Heart left ventricle (tissue), 16 donors: ENCODE data around the gene NAT8L. TPM values are rescaled to one million over a fixed set of nuclear protein-coding genes. Genes with fewer than 3 reads are reported as not detected.

Source experiments
- ATAC-seq, 4 donors: fragments of 200-7000 bp; cut with Tn5 transposase; one replicate each; pipeline ENCODE4 v1.9.1; 2020 to 2022; ENCODE audit warnings: moderate library complexity in 4 of 4, mild to moderate bottlenecking in 3 of 4, moderate number of reproducible peaks in 1 of 4
- DNase-seq, 5 donors: peaks; one replicate each; pipeline ENCODE4 v3.0.0-alpha.2; 2020
- H3K27ac ChIP-seq, 12 donors: fragments of 200-600 bp; sonication (generic) in 4 of 12; one replicate each; pipeline versions ENCODE4 v1.5.0 to v1.8.0; 2016 to 2022; ENCODE audit warnings: mild to moderate bottlenecking in 2 of 12
- H3K27me3 ChIP-seq, 9 donors: fragments of 200-600 bp; sonication (generic) in 2 of 9; one replicate each; pipeline versions ENCODE4 v1.5.1 to v1.8.0; 2016 to 2022; ENCODE audit warnings: mild to moderate bottlenecking in 3 of 9
- H3K36me3 ChIP-seq, 9 donors: fragments of 200-600 bp; sonication (generic) in 2 of 9; one replicate each; pipeline versions ENCODE4 v1.5.0 to v1.8.0; 2018 to 2022; ENCODE audit warnings: mild to moderate bottlenecking in 2 of 9
- H3K4me1 ChIP-seq, 12 donors: fragments of 200-600 bp; sonication (generic) in 4 of 12; one replicate each; pipeline versions ENCODE4 v1.5.0 to v1.8.0; 2016 to 2022; ENCODE audit warnings: mild to moderate bottlenecking in 3 of 12
- H3K4me3 ChIP-seq, 12 donors: fragments of 200-600 bp; sonication (generic) in 4 of 12; one replicate each; pipeline versions ENCODE4 v1.5.0 to v1.8.0; 2017 to 2022; ENCODE audit warnings: mild to moderate bottlenecking in 9 of 12, moderate library complexity in 4 of 12
- H3K9me3 ChIP-seq, 12 donors: fragments of 200-600 bp; sonication (generic) in 4 of 12; one replicate each; pipeline versions ENCODE4 v1.5.0 to v1.8.0; 2016 to 2022; ENCODE audit warnings: mild to moderate bottlenecking in 1 of 12
- POLR2A ChIP-seq, 2 donors: fragments of 450-650 bp; IDR thresholded peaks; one replicate each; pipeline ENCODE4 v1.6.1; 2017; ENCODE audit warnings: antibody characterized with exemption in 2 of 2, mild to moderate bottlenecking in 2 of 2, moderate library complexity in 2 of 2
- WGBS, 4 donors: extraction: QIAGEN DNeasy Blood & Tissue Kit in 2 of 4; methylation state at CpG; one replicate each; pipeline versions ENCODE4 v1.1.5 to v1.1.7; 2013 to 2018; 5-methylcytosine and 5-hydroxymethylcytosine counted together
- intact Hi-C, 10 donors: fragments of 100-400 bp; cut with DNase I; formaldehyde crosslinking; loops; one replicate each; pipeline versions ENCODE4 v1.11.1 to v1.14.2; 2022
- polyA plus RNA-seq, 2 donors: library from polyadenylated mRNA; stranded (reverse); fragments of 200-250 nt; gene quantifications; one replicate each; pipeline ENCODE4 v1.2.3, GENCODE V29; 2013
- total RNA-seq, 9 donors: library from RNA; depleted of rRNA in 2 of 9; stranded (reverse); fragments of >200 nt in 2 of 9; fragmentation: NEBNext Ultra II Directional in 3 of 9; extraction: Animal tissue kit (Norgen Biotek cat#: 25700) in 3 of 9; gene quantifications; one replicate each; pipeline versions ENCODE4 v1.1.0 to v1.2.4, GENCODE V29; 2016 to 2023
- TF ChIP-seq, protein P1 (sequence below), 12 donors: fragments of 200-600 bp; sonication (generic) in 4 of 12; IDR thresholded peaks; one replicate each; pipeline versions ENCODE4 v1.5.0 to v1.8.0; 2018 to 2022; ENCODE audit warnings: antibody characterized with exemption in 12 of 12, mild to moderate bottlenecking in 5 of 12
- donor health status: ischemic (EF 13 %, LVEDD 7.1; RV severe dilation, severe dysfunction).
- donor health status: healthy with polysubstance abuse.
- donor health status: DM: no; HTN: yes; CAD: no.
- donor health status: DM: no; HTN: no; CAD: no.
- donor health status: ischemic (EF 25% LVEDD 6.9; RV normal size, moderate dysfunction).
- donor health status: ischemic (EF 25% LVEDD 5.7; RV mildly dilated, moderate dysfunction).
- donor health status: healthy.
- donor health status: DM: yes; HTN: yes; CAD: no.
- donor health status: ischemic (EF 35%, LVEDD 5.7; RV mildly dilated, moderate dysfunction).
- donor health status: nonischemic (EF 11% LVEDD 7.7; RV severe dilation, severe dysfunction).
- donor health status: DM: yes; HTN: yes; CAD: no.
- donor health status: PGD.
- donor health status: ischemic (EF 29% LVEDD 5.4; RV normal size, mild dysfunction).
- donor health status: nonischemic (EF 23%, LVEDD 6.1; RV moderate dilation, normal function).

Gene NAT8L
- total and polyA plus RNA-seq, 11 donors: 0.19 to 3.1 (median 0.32) TPM

DNA sequence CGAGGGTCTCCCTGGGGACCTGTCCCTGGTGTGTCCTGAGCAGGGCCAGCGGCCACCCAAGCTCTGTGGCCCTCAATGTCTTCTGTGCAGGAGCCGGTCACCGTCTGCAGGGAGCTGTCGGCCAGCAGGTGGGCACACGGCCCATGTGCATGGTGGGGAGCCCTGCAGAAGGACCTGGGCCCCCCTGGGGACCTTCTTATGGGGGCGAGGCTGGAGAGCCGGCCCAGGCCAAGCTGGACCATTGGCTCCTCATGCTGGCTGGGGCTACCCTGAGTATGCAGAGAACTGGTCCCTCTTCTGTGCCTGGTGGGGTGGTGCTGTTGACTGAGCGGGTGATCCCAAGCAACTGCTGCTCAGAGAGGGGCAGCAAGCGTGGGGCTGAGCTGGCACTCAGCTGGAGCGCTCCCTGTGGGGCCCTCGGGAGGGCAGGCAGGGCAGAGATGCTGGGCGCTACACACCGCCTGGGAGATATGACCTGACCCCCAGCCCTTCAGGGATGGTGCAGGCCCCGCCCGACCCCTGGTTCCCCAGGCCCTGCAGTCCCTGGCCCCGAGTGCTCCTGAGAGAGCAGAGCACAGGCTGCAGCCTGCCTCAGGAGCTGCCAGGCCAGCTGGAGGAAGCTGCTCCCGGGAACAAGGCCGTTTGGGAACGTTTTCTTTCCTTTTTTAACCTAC, 14.8 kb downstream of the NAT8L start:
- intact Hi-C loops: no loop called here
- TF ChIP-seq, protein P1, sequence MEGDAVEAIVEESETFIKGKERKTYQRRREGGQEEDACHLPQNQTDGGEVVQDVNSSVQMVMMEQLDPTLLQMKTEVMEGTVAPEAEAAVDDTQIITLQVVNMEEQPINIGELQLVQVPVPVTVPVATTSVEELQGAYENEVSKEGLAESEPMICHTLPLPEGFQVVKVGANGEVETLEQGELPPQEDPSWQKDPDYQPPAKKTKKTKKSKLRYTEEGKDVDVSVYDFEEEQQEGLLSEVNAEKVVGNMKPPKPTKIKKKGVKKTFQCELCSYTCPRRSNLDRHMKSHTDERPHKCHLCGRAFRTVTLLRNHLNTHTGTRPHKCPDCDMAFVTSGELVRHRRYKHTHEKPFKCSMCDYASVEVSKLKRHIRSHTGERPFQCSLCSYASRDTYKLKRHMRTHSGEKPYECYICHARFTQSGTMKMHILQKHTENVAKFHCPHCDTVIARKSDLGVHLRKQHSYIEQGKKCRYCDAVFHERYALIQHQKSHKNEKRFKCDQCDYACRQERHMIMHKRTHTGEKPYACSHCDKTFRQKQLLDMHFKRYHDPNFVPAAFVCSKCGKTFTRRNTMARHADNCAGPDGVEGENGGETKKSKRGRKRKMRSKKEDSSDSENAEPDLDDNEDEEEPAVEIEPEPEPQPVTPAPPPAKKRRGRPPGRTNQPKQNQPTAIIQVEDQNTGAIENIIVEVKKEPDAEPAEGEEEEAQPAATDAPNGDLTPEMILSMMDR (IDR thresholded peaks at IDR 0.05): no peak
- TF ChIP-seq POLR2A (IDR thresholded peaks at IDR 0.05): no peak
- no peaks in the 10 kb centered on the region for H3K9me3 ChIP-seq
- peak in 1 of 5 donors; percentile 51 for DNase-seq
- no peak overlapping the region for H3K27ac ChIP-seq
- no peak overlapping the region for H3K4me3 ChIP-seq
- no peak for ATAC-seq
- H3K36me3 ChIP-seq: no peaks in the 10 kb centered on the region
- peaks cover 0 to 6% (median 0%) of the 10 kb centered on the region in 12 donors for H3K4me1 ChIP-seq
- peaks cover 0 to 14% (median 0%) of the 10 kb centered on the region in 9 donors for H3K27me3 ChIP-seq
- WGBS, 4 donors: 80 to 87% (median 83%) methylated on average over 14 to 20 of the region's 20 CpGs

DNA sequence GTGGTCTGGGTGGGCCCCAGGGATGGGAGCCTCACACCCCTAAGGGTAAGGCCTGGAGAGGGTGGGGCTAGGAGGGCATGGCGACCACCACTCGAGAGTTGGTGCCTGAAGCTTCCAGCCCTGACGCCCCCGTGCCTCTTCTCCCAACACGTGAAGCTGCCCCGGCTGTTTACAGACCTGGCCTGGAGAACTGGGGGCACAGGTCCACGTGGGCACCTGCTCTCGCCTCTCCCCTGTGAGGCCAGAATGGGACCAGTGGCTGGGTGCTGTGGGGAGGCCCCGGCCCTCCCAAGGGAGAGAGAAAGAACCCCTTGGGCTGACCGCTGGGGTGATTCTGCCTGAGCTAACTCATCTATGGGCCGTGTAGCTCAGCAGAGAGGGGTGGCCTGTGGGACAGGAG, 15.5 kb downstream of the NAT8L start:
- H3K27me3 ChIP-seq: peaks cover 0 to 7% (median 0%) of the 10 kb centered on the region in 9 donors
- no peak overlapping the region for H3K4me3 ChIP-seq
- 84 to 91% (median 88%) methylated on average over 6 to 11 of the region's 11 CpGs for WGBS, 4 donors
- no peaks in the 10 kb centered on the region for H3K36me3 ChIP-seq
- no peak for ATAC-seq
- peak in 2 of 5 donors; percentile 9 to 40 for DNase-seq
- no peak overlapping the region for H3K27ac ChIP-seq
- no peaks in the 10 kb centered on the region for H3K9me3 ChIP-seq
- peaks cover 0 to 6% (median 0%) of the 10 kb centered on the region in 12 donors for H3K4me1 ChIP-seq
- TF ChIP-seq, protein P1 (IDR thresholded peaks at IDR 0.05): no peak
- no peak for TF ChIP-seq POLR2A (IDR thresholded peaks at IDR 0.05)
- intact Hi-C loops: no loop called here

DNA sequence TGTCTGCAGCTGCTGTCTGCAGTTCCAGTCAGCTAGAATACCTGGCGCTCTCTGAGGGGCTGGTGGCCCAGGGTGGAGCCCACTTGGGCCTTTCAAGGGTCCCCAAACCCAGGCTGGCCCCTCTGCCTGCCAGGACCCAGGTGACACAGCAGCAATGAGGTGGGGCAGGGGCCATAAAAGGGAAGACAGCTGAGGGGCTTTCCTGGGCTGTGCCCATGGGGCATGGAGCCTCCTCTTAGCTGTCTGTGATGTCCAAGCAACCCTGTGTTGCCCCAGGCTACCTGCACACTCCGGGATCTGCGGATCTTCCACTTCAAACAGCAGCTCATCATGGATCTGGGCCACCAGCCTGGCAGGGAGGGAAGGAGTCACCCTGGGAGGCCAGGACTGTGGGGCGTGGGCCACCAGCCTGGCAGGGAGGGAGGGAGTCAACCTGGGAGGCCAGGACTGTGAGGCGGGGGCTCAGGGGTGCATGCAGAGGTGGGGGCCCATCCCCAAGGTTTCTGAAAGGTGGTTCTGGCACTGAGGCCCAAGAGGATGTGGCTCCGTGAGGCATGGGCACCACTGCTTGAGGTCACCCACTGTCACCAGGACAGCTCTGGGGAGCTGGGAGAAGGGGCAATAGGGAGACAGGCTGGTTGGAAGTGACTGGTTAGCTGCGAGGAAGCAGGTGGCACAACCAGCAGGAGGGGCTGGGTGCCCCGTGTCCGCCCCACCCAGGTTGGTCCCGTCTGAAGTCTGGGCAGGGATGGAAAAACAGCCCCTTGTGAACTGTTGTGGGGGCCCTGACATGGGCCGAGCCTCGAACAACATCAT, 16.3 kb downstream of the NAT8L start:
- TF ChIP-seq POLR2A (IDR thresholded peaks at IDR 0.05): no peak
- TF ChIP-seq, protein P1 (IDR thresholded peaks at IDR 0.05): no peak
- Histone ChIP-seq H3K27me3 (no peaks in the 10 kb centered on the region), H3K9me3 (no peaks in the 10 kb centered on the region), H3K27ac (no peak overlapping the region), H3K36me3 (no peaks in the 10 kb centered on the region), H3K4me1 (peaks cover 0 to 6% (median 0%) of the 10 kb centered on the region in 12 donors), H3K4me3 (no peak overlapping the region)
- intact Hi-C loops: no loop called here
- DNase-seq (peak in 1 of 5 donors; percentile 14), ATAC-seq (no peak)
- 87 to 93% (median 92%) methylated on average over 9 to 12 of the region's 12 CpGs for WGBS, 4 donors
